ENCODE measurements around the gene PRR5L.
A peak's percentile ranks its signal among the peaks of the same experiment; 100 is the strongest.

DNA sequence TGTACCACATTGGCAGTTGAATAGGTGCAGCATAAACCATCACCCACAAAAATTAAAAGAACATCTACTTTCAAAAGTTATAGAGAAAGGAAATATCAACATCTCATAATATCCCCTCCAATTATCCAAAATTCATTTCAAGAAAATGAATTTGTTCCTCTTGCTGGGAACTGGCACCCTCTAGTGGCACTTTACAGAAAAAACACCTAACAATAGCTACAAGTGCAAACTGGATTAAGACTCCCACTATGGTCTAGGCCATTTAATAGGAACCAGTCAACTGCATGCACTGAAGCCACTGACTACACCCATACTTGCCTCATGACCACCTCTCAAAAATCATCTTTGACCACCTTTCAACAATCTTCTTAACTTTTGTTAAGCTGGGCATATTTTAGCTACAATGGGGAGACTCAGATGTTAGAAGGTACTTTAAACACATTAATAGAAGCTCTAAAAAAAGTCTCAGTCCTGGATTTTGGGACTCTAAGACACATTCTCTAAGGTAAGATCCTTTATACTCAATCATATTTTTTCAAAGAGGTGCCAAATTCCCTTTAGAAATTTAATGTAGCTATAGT lies 196.7 kb downstream of the PRR5L start:
- TF ChIP-seq CTCF (IDR thresholded peaks at IDR 0.05) (peak; percentile 53 to 69 (median 63)), POLR2A (IDR thresholded peaks at IDR 0.05) (no peak)

Data from ovary (tissue), 3 donors.